ENCODE measurements around the gene AQP1.

Gene AQP1

DNA sequence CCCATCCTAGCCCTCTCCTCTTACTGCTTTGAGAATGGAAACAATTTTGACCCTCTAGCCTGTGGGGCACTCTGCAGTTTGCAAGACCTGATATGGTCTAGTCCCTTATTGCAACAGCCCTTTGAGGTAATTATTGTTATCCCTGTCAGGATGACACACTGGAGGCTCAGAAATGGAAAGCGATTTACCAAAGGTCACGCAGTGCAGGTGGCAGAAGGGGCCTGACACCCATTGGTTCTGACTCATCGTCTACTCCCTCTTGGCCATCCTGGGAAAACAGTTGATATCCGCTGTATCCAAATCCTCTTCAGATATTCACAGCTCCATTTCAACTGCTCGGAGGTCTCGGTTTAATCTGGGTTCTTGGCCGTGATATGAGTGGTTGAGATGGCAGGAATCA lies 44.7 kb upstream of the AQP1 start:
- DNase-seq: no peak
- H3K9me3 ChIP-seq (ENCODE audit: severe bottlenecking): no peaks in the 10 kb centered on the region

DNA sequence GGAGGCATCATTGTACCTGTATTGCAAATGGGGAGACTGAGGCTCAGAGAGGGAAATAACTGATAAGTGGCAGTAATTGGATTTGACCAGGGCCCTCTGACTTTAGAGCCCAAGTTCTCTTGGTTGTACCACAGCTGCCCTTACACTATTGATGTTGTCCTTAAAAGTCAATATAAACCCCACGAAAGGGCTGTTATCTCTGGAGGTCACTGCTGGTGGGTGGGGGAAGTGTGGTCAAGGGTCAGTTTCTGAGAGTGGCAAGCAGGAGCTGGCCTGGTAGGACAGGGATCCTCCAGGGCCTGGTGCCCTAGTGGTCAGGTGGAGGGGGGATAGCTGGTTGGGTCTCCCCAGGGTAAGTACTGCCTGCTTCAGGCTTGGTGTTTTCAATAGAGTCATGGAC lies 44.2 kb upstream of the AQP1 start:
- Histone ChIP-seq H3K4me3 (ENCODE audit: low read depth, low read length) (no peak overlapping the region), H3K36me3 (no peaks in the 10 kb centered on the region), H3K27me3 (ENCODE audit: insufficient read depth, low read depth, severe bottlenecking) (no peaks in the 10 kb centered on the region), H3K27ac (no peak overlapping the region), H3K9me3 (ENCODE audit: severe bottlenecking) (no peaks in the 10 kb centered on the region)
- TF ChIP-seq, protein P1, sequence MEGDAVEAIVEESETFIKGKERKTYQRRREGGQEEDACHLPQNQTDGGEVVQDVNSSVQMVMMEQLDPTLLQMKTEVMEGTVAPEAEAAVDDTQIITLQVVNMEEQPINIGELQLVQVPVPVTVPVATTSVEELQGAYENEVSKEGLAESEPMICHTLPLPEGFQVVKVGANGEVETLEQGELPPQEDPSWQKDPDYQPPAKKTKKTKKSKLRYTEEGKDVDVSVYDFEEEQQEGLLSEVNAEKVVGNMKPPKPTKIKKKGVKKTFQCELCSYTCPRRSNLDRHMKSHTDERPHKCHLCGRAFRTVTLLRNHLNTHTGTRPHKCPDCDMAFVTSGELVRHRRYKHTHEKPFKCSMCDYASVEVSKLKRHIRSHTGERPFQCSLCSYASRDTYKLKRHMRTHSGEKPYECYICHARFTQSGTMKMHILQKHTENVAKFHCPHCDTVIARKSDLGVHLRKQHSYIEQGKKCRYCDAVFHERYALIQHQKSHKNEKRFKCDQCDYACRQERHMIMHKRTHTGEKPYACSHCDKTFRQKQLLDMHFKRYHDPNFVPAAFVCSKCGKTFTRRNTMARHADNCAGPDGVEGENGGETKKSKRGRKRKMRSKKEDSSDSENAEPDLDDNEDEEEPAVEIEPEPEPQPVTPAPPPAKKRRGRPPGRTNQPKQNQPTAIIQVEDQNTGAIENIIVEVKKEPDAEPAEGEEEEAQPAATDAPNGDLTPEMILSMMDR (IDR thresholded peaks at IDR 0.05; ENCODE audit: low read depth, low read length): no peak
- DNase-seq: no peak

More for the DNA sequence above, 44.7 kb upstream of the AQP1 start:
- no peak overlapping the region for H3K4me3 ChIP-seq (ENCODE audit: low read depth, low read length)
- no peaks in the 10 kb centered on the region for H3K36me3 ChIP-seq
- H3K27me3 ChIP-seq (ENCODE audit: insufficient read depth, low read depth, severe bottlenecking): no peaks in the 10 kb centered on the region
- TF ChIP-seq, protein P1 (IDR thresholded peaks at IDR 0.05; ENCODE audit: low read depth, low read length): no peak
- no peak overlapping the region for H3K27ac ChIP-seq

DNA sequence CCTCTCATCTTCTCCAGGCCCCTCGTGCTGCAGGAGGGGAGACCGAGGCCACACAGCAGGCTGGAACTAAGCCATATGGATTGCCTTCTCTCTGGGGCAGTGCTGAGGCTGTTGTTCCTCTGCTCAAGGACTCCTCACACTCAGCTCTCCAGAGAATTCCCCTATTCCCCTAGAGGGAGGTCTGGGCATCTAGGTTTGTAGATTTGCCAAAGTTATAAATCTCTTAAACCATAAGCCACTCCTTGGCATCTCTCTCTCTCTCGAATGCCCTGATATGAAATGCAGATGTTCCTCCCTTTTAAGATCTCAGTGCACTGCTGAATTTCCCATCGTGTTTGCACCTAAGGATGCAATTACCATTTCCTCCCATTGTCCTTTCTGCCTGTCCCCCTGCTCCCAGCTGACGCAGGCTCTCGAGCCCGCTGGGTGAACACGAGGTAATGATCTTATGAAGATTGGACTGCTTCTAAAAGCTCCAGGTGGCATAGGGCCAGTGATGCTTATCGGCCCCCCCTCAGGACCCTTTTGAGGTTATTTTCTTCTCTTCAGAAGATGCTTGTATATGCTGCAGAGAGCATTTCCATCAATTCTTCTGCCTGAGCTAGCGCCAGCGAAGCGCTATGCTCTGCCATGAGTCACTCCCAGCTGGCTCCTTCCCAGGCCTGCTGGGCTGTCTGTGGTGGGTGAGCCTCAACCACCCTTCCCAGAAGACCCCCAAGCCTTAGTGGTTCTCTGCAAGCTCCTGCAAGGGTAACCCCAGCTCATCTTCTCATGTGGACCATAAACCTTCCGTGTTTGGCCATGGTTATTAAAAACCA lies 41.6 kb upstream of the AQP1 start:
- TF ChIP-seq, protein P1 (IDR thresholded peaks at IDR 0.05; ENCODE audit: low read depth, low read length): no peak
- Histone ChIP-seq H3K36me3 (no peaks in the 10 kb centered on the region), H3K4me3 (ENCODE audit: low read depth, low read length) (no peak overlapping the region), H3K27me3 (ENCODE audit: insufficient read depth, low read depth, severe bottlenecking) (no peaks in the 10 kb centered on the region), H3K9me3 (ENCODE audit: severe bottlenecking) (no peaks in the 10 kb centered on the region), H3K27ac (no peak overlapping the region)
- no peak for DNase-seq

DNA sequence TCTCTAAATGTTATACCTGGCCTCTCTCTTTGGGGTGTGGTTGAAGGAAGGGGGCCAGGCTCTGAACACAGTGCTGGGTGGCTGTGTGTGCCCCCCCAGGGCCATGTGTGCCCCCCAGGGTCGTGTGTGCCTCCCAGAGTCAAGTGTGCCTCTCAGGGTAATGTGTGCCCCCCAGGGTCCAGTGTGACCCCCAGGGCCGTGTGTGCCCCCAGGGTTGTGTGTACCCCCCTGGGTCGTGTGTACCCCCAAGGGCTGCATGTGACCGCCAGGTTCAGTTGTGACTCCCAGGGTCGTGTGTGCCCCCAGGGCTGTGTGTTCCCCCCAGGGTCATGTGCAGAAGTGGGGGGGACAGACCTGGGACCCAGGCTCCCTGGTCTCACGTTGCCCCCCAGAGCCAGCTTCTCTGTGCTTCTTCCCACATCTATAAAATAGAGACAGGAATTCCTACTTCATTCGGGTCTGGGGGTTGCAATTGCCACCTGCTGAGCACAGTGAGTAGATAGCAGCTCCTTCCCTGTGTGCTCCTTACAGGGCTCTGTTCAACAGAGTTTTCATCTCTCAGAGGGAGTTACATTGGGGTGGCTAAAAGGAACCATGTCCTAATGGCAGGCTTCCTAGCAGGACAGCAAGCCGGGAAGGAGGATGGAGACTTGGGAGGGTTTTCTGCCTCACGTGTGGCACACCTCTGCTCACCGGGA lies 40.7 kb upstream of the AQP1 start:
- no peaks in the 10 kb centered on the region for H3K27me3 ChIP-seq (ENCODE audit: insufficient read depth, low read depth, severe bottlenecking)
- no peaks in the 10 kb centered on the region for H3K36me3 ChIP-seq
- no peak overlapping the region for H3K27ac ChIP-seq
- no peaks in the 10 kb centered on the region for H3K9me3 ChIP-seq (ENCODE audit: severe bottlenecking)
- no peak for DNase-seq
- TF ChIP-seq, protein P1 (IDR thresholded peaks at IDR 0.05; ENCODE audit: low read depth, low read length): no peak
- H3K4me3 ChIP-seq (ENCODE audit: low read depth, low read length): no peak overlapping the region

DNA sequence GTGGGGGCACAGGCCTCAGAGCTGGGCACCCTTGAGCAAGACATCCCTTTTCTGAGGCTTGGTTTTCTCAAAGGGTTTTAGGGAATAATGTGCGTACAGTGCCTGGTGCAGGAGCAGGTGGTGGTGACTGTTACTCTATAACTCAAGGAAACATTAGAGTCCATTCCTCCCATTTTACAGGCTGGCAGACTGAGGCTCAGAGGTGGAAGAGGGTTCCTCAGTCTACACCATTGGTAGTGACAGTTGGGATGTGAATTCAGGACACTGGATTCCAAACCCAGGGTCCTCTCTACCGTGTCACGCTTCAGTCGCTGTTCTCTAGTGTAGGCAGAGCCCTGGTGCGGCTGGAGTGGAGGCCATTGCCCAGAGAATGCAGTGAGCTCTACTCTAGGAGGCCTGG lies 40.0 kb upstream of the AQP1 start:
- no peak overlapping the region for H3K4me3 ChIP-seq (ENCODE audit: low read depth, low read length)
- DNase-seq: no peak
- no peak overlapping the region for H3K27ac ChIP-seq
- H3K36me3 ChIP-seq: no peaks in the 10 kb centered on the region
- H3K27me3 ChIP-seq (ENCODE audit: insufficient read depth, low read depth, severe bottlenecking): no peaks in the 10 kb centered on the region
- TF ChIP-seq, protein P1 (IDR thresholded peaks at IDR 0.05; ENCODE audit: low read depth, low read length): no peak
- H3K9me3 ChIP-seq (ENCODE audit: severe bottlenecking): no peaks in the 10 kb centered on the region
